Measurements from ENCODE around the gene GLDC. TPM values are rescaled to one million over a fixed set of nuclear protein-coding genes. Genes with fewer than 3 reads are reported as not detected.

The GLDC gene
- total RNA-seq, 1 experiment from 2014 or later: 5.1 TPM

DNA sequence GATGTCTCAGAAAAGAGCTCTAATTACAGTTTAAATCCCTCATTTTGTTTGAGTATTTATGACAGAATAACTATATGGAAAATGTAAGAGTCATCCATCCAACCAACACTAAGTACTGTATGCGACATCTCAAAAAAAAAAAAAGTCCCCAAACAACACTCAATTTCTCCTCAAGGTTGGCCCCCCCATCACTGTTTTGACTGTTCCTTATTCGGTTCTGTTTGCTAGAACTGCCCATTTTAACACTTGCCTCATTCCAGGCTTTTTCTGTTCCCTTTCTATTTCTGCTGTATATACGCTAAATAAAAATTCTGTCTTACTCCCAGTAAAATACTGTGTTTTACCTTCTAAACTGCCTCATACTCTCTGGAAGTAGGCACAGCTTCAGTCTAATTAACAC is 25.2 kb downstream of the GLDC start:
- H3K36me3 Mint-ChIP-seq (ENCODE audit: insufficient read depth, unreplicated experiment): no peaks in the 10 kb centered on the region
- H3K27me3 Mint-ChIP-seq (ENCODE audit: unreplicated experiment): no peaks in the 10 kb centered on the region
- H3K9me3 Mint-ChIP-seq (ENCODE audit: low read depth, unreplicated experiment): no peaks in the 10 kb centered on the region
- no peak for DNase-seq
- H3K4me1 Mint-ChIP-seq (ENCODE audit: low read depth, unreplicated experiment): no peaks in the 10 kb centered on the region
- TF ChIP-seq, protein P1, sequence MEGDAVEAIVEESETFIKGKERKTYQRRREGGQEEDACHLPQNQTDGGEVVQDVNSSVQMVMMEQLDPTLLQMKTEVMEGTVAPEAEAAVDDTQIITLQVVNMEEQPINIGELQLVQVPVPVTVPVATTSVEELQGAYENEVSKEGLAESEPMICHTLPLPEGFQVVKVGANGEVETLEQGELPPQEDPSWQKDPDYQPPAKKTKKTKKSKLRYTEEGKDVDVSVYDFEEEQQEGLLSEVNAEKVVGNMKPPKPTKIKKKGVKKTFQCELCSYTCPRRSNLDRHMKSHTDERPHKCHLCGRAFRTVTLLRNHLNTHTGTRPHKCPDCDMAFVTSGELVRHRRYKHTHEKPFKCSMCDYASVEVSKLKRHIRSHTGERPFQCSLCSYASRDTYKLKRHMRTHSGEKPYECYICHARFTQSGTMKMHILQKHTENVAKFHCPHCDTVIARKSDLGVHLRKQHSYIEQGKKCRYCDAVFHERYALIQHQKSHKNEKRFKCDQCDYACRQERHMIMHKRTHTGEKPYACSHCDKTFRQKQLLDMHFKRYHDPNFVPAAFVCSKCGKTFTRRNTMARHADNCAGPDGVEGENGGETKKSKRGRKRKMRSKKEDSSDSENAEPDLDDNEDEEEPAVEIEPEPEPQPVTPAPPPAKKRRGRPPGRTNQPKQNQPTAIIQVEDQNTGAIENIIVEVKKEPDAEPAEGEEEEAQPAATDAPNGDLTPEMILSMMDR (IDR thresholded peaks at IDR 0.05; ENCODE audit: unreplicated experiment): no peak
- H3K27ac Mint-ChIP-seq (ENCODE audit: unreplicated experiment): no peak overlapping the region
- CTCF ChIA-PET: no interaction called here
- intact Hi-C loops (cut with micrococcal nuclease; ENCODE audit: unreplicated experiment): no loop called here
- BruUV-seq (replicated peaks): no TSS peak
- H3K4me3 Mint-ChIP-seq (ENCODE audit: low read depth, unreplicated experiment): no peak overlapping the region

DNA sequence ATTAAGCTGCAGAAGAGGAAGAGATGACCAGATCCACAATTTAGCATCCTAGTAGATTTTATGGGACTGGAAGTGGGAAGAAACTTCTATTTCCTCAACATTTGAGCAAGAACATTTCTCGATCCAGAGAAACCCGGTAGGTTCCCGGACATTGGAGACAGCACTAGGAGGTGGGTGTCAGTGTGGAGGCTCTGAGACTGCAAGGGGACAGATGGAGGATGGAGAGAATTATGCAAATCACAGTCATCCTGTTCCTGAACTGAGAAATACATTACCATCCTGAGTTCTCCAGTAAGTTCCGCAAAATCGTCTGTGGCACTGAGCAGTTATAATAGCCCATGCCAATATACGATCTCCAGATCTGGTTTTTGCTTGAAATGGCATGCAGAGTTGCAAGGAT is 25.6 kb downstream of the GLDC start:
- Mint-ChIP-seq H3K27me3 (ENCODE audit: unreplicated experiment) (no peaks in the 10 kb centered on the region), H3K4me1 (ENCODE audit: low read depth, unreplicated experiment) (no peaks in the 10 kb centered on the region), H3K36me3 (ENCODE audit: insufficient read depth, unreplicated experiment) (no peaks in the 10 kb centered on the region), H3K4me3 (ENCODE audit: low read depth, unreplicated experiment) (no peak overlapping the region), H3K9me3 (ENCODE audit: low read depth, unreplicated experiment) (no peaks in the 10 kb centered on the region), H3K27ac (ENCODE audit: unreplicated experiment) (no peak overlapping the region)
- BruUV-seq (replicated peaks): no TSS peak
- CTCF ChIA-PET: no interaction called here
- TF ChIP-seq, protein P1 (IDR thresholded peaks at IDR 0.05; ENCODE audit: unreplicated experiment): no peak
- intact Hi-C loops (cut with micrococcal nuclease; ENCODE audit: unreplicated experiment): no loop called here
- DNase-seq: no peak

DNA sequence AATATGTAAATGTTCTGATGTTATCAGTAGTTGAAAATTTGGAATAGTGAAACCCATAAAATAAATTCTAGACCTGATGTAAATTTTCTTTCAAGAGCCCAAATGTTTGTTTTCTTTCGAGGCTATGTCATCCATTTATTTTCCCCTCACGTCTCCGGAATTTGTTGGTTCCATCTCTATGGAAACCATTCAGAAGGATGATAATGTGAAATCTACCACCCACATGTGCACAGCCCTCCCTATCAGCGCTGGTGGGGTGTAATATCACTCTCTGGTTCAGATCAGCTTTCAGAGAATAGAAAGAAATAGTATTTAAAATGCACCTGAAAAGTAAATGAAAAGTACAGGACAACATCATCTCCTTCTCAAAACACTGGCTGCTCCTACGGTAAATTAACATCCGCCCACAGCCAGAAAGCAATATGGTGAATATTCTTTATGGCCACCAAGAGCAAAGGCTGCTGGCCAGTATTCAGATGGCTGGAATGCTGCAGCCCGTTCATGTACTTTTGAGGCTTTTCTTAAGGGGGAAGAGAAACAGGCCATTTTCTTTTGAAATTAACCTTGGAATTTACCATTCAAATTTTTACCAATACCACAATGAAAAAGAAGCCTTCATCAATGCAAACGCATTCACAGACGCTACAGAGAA is 28.5 kb downstream of the GLDC start:
- no peak overlapping the region for H3K4me3 Mint-ChIP-seq (ENCODE audit: low read depth, unreplicated experiment)
- no peak overlapping the region for H3K27ac Mint-ChIP-seq (ENCODE audit: unreplicated experiment)
- DNase-seq: no peak
- intact Hi-C loops (cut with micrococcal nuclease; ENCODE audit: unreplicated experiment): no loop called here
- no peaks in the 10 kb centered on the region for H3K9me3 Mint-ChIP-seq (ENCODE audit: low read depth, unreplicated experiment)
- no peaks in the 10 kb centered on the region for H3K36me3 Mint-ChIP-seq (ENCODE audit: insufficient read depth, unreplicated experiment)
- no peaks in the 10 kb centered on the region for H3K4me1 Mint-ChIP-seq (ENCODE audit: low read depth, unreplicated experiment)
- no TSS peak for BruUV-seq (replicated peaks)
- TF ChIP-seq, protein P1 (IDR thresholded peaks at IDR 0.05; ENCODE audit: unreplicated experiment): no peak
- no peaks in the 10 kb centered on the region for H3K27me3 Mint-ChIP-seq (ENCODE audit: unreplicated experiment)
- CTCF ChIA-PET: no interaction called here

DNA sequence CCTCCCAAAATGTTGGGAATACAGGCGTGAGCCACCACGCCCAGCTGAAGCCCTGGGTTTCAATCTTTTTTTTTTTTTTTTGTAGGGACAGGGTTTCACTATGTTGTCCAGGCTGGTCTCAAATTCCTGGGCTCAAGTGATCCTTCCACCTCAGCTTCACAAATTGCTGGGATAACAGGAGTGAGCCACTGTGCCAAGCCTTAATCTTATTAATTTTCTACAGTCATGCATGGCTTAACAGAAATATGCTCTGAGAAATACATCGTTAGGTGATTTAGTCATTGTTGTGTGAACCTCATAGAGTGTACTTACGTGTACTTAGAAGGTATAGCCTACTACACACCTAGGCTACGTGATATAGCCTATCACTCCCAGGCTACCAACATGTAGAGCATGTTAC is 31.0 kb downstream of the GLDC start:
- no peaks in the 10 kb centered on the region for H3K27me3 Mint-ChIP-seq (ENCODE audit: unreplicated experiment)
- no TSS peak for BruUV-seq (replicated peaks)
- CTCF ChIA-PET: no interaction called here
- DNase-seq: no peak
- TF ChIP-seq, protein P1 (IDR thresholded peaks at IDR 0.05; ENCODE audit: unreplicated experiment): no peak
- H3K27ac Mint-ChIP-seq (ENCODE audit: unreplicated experiment): no peak overlapping the region
- H3K4me1 Mint-ChIP-seq (ENCODE audit: low read depth, unreplicated experiment): no peaks in the 10 kb centered on the region
- intact Hi-C loops (cut with micrococcal nuclease; ENCODE audit: unreplicated experiment): no loop called here
- H3K36me3 Mint-ChIP-seq (ENCODE audit: insufficient read depth, unreplicated experiment): no peaks in the 10 kb centered on the region
- no peak overlapping the region for H3K4me3 Mint-ChIP-seq (ENCODE audit: low read depth, unreplicated experiment)
- no peaks in the 10 kb centered on the region for H3K9me3 Mint-ChIP-seq (ENCODE audit: low read depth, unreplicated experiment)
